ENCODE measurements around the gene IFI6.

GRCh38 chr1:27664291-27664690, 7.7 kb downstream of the IFI6 start:
- no peak for TF ChIP-seq POLR2AphosphoS5 (IDR thresholded peaks at IDR 0.05; ENCODE audit: low read depth, low read length)
- no peak for TF ChIP-seq TAF1 (IDR thresholded peaks at IDR 0.05; ENCODE audit: borderline replicate concordance, low read depth, low read length)
- TF ChIP-seq POLR2A (IDR thresholded peaks at IDR 0.05; ENCODE audit: low read depth, low read length), result no peak
